NCI-H2029 treated with DMSO at 0.1 percent for 48 hours (cell line): ENCODE measurements around the gene FER1L5.

Experiments used
- DNase-seq: peaks from one replicate; lab custom pipeline; 2025; lab: John Stamatoyannopoulos, UW

The FER1L5 gene

GRCh38 chr2:96751800-96752199 lies 109.2 kb downstream of the FER1L5 start:
- DNase-seq, result no peak

- DNase-seq, result no peak
Observed at GRCh38 chr2:96753661-96754282, 111.2 kb downstream of the FER1L5 start.

- no peak for DNase-seq
Observed at GRCh38 chr2:96754317-96754716, 111.8 kb downstream of the FER1L5 start.
